22Rv1 (cell line): ENCODE data around the gene CNTNAP2.

ENCODE experiments used
- CTCF ChIP-seq: fragments of 450-650 bp; IDR thresholded peaks from 2 replicates; pipeline ENCODE4 v1.5.1; 2017; ENCODE audit warnings: mild to moderate bottlenecking
- ZFX ChIP-seq: fragments of 450-650 bp; IDR thresholded peaks from 2 replicates; pipeline ENCODE4 v1.6.1; 2017; ENCODE audit warnings: antibody characterized with exemption, borderline replicate concordance

DNA sequence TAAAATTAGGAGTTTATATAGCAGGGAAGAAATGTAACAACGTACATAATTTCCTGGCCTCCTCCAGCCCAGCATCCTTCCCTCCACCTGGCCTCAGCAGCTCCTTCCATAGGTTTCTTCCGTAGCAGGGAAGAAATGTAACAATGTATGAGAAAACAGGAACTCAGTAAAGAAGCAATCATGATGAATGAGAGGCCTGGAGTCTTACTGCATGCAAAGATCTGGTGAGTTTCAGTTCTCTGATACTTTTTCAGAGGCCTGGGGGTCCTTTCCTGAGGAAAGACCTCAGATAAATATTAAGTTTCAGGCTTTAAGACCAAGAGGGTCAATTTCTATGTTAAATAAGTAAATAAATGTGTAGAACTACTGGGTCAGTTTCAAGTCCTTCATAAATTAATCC lies 2318.3 kb downstream of the CNTNAP2 start:
- TF ChIP-seq CTCF (no peak), ZFX (no peak)
